HEK293T (cell line): ENCODE data around the gene PPP1R12B.

Experiments
- ARNT ChIP-seq: fragments of 450-650 bp; IDR thresholded peaks from 2 replicates; pipeline ENCODE4 v1.6.1; 2017; ENCODE audit warnings: mild to moderate bottlenecking
- BHLHE40 ChIP-seq: fragments of 450-650 bp; IDR thresholded peaks from 2 replicates; pipeline ENCODE4 v1.6.1; 2016; ENCODE audit warnings: mild to moderate bottlenecking, moderate library complexity, borderline replicate concordance
- CTBP1 ChIP-seq: fragments of 450-650 bp; IDR thresholded peaks from 2 replicates; pipeline ENCODE4 v1.6.1; 2016; ENCODE audit warnings: borderline replicate concordance
- ELF4 ChIP-seq: fragments of 450-650 bp; IDR thresholded peaks from 2 replicates; pipeline ENCODE4 v1.6.1; 2017; ENCODE audit warnings: antibody characterized with exemption
- FOXA1 ChIP-seq: fragments of 450-650 bp; IDR thresholded peaks from 2 replicates; pipeline ENCODE4 v1.6.1; 2016; ENCODE audit warnings: mild to moderate bottlenecking
- FOXK2 ChIP-seq: fragments of 450-650 bp; IDR thresholded peaks from 2 replicates; pipeline ENCODE4 v1.6.1; 2016; ENCODE audit warnings: mild to moderate bottlenecking
- FOXM1 ChIP-seq: fragments of 450-650 bp; IDR thresholded peaks from 2 replicates; pipeline ENCODE4 v1.6.1; 2017; ENCODE audit warnings: mild to moderate bottlenecking, borderline replicate concordance
- HDGF ChIP-seq: fragments of 450-650 bp; IDR thresholded peaks from 2 replicates; pipeline ENCODE4 v1.6.1; 2017; ENCODE audit warnings: antibody characterized with exemption, borderline replicate concordance
- NFRKB ChIP-seq: fragments of 450-650 bp; IDR thresholded peaks from 2 replicates; pipeline ENCODE4 v1.6.1; 2016; ENCODE audit warnings: mild to moderate bottlenecking, moderate library complexity
- PKNOX1 ChIP-seq: fragments of 450-650 bp; IDR thresholded peaks from 2 replicates; pipeline ENCODE4 v1.6.1; 2016
- SP1 ChIP-seq: fragments of 450-650 bp; IDR thresholded peaks from 2 replicates; pipeline ENCODE4 v1.6.1; 2017
- SUZ12 ChIP-seq: fragments of 450-650 bp; IDR thresholded peaks from 2 replicates; pipeline ENCODE4 v1.6.1; 2016; ENCODE audit warnings: mild to moderate bottlenecking
- TARDBP ChIP-seq: fragments of 450-650 bp; IDR thresholded peaks from 2 replicates; pipeline ENCODE4 v1.6.1; 2016
- ZNF384 ChIP-seq: fragments of 450-650 bp; IDR thresholded peaks from 2 replicates; pipeline ENCODE4 v1.6.1; 2016

GRCh38 chr1:202563818-202564217 is 215.3 kb downstream of the PPP1R12B start:
- no peak for TF ChIP-seq FOXA1
- TF ChIP-seq FOXK2 = no peak
- no peak for TF ChIP-seq ARNT
- TF ChIP-seq SP1 = no peak
- TF ChIP-seq FOXM1 = no peak
- TF ChIP-seq PKNOX1 = no peak
- TF ChIP-seq HDGF = no peak
- TF ChIP-seq CTBP1 = no peak
- no peak for TF ChIP-seq NFRKB
- TF ChIP-seq ZNF384 = no peak
- no peak for TF ChIP-seq TARDBP
- TF ChIP-seq SUZ12 = no peak
- no peak for TF ChIP-seq ELF4
- no peak for TF ChIP-seq BHLHE40
